Kidney epithelial cell (primary cell): ENCODE data around the gene DDX25. TPM values are rescaled to one million over a fixed set of nuclear protein-coding genes. Genes with fewer than 3 reads are reported as not detected.

Source experiments
- DNase-seq: peaks from one replicate; pipeline ENCODE4 v3.0.0-alpha.2; 2010; ENCODE audit warnings: low read depth
- H3K27me3 ChIP-seq: 2 replicates; pipeline ENCODE4 v1.6.0; 2011; ENCODE audit warnings: low read length; ENCODE audit not compliant: control insufficient read depth, insufficient read depth
- H3K36me3 ChIP-seq: 2 replicates; pipeline ENCODE4 v1.5.1; 2011; ENCODE audit warnings: low read length; ENCODE audit not compliant: control insufficient read depth, insufficient read depth
- H3K4me3 ChIP-seq: 2 replicates; pipeline ENCODE4 v1.5.1; 2011; ENCODE audit warnings: low read depth, mild to moderate bottlenecking, control low read depth, low read length
- total RNA-seq: library from RNA; depleted of rRNA; stranded (reverse); fragments of >200 nt; gene quantifications from 2 replicates; pipeline ENCODE4 v1.2.3, GENCODE V29; 2015
- TF ChIP-seq, protein P1 (sequence below): IDR thresholded peaks from 2 replicates; pipeline ENCODE4 v1.5.1; 2011; ENCODE audit warnings: mild to moderate bottlenecking, moderate library complexity, low read length, control low read depth, inconsistent platforms; ENCODE audit not compliant: insufficient read depth, poor library complexity, severe bottlenecking

The DDX25 gene
- total RNA-seq, 1 donor from 2014 or later: 1.5 TPM

DNA sequence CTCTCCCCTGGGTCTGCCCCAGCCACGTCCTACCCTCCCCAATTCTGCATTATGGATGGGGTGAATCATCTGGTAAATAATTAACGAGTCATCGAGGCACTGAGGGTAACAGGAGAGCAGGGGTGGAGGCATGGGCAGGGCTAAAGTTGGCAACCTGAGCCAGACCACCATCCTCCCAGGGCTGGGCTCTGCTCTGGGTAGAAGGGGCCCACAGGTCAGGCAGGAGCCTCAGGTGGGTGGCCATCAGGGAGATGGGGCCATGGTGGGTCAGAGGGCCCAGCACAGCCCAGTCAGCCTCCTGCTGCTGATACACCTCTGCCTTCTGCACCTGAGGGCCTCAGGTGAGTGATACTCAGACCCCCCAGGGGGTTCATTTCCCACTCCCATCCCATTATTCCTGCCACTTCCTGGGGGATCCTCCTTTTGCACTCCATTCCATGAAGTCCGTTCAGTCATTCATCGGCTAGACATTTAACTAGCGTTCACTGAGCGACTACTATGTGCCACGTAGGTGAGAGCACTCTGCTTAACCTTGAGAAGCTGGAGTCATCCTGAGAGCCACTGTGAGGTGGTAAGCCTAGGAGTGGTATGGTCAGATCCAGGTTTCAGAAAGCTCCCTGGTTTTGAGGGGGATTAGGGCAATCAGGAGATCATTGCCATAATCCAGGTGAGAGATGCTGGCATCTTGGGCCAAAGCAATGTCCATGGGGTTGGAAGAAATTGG, 41.7 kb downstream of the DDX25 start, which contains the start of gene VSIG10L2:
VSIG10L2 (plus strand) TSS at position 248 of the 724 bp plus-strand sequence; CDS start at position 260, 12 bp downstream.
- DNase-seq: no peak
- Histone ChIP-seq H3K27me3 (no peaks in the 10 kb centered on the region), H3K36me3 (no peaks in the 10 kb centered on the region), H3K4me3 (no peak within 1 kb of the TSS)
- TF ChIP-seq, protein P1, sequence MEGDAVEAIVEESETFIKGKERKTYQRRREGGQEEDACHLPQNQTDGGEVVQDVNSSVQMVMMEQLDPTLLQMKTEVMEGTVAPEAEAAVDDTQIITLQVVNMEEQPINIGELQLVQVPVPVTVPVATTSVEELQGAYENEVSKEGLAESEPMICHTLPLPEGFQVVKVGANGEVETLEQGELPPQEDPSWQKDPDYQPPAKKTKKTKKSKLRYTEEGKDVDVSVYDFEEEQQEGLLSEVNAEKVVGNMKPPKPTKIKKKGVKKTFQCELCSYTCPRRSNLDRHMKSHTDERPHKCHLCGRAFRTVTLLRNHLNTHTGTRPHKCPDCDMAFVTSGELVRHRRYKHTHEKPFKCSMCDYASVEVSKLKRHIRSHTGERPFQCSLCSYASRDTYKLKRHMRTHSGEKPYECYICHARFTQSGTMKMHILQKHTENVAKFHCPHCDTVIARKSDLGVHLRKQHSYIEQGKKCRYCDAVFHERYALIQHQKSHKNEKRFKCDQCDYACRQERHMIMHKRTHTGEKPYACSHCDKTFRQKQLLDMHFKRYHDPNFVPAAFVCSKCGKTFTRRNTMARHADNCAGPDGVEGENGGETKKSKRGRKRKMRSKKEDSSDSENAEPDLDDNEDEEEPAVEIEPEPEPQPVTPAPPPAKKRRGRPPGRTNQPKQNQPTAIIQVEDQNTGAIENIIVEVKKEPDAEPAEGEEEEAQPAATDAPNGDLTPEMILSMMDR: no peak

DNA sequence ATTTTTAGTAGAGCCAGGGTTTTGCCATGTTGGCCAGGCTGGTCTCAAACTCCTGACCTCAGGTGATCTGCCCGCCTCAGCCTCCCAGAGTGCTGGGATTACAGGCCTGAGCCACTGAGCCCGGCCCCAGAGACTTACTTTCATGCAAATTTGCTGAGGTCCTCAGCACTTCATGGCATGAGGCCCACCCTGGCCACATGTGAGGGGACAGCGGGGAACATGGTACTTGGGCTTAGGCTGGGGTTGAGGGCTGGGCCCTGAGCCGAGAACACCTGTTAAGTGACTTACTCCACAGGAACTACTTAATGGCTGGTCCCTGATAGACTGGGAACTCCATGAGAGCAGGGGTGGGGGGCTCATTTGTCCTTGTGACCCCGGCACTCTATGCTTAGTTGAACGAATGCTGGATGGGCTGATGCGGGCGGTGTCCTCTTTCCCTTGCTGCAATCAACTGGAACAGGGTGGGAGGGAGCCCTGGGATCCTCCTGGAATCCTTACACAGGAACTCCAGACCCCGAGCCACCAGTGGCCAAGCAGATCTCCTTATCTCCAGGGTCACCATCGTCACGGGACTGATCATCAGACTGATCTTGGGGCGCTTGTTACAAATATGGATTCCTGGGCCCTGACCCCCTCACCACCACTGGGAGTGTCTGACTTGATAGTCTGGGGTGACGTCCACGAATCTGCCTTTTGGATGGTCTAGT, 42.6 kb downstream of the DDX25 start:
- Histone ChIP-seq H3K27me3 (no peaks in the 10 kb centered on the region), H3K4me3 (no peak overlapping the region), H3K36me3 (no peaks in the 10 kb centered on the region)
- no peak for DNase-seq
- TF ChIP-seq, protein P1: no peak

DNA sequence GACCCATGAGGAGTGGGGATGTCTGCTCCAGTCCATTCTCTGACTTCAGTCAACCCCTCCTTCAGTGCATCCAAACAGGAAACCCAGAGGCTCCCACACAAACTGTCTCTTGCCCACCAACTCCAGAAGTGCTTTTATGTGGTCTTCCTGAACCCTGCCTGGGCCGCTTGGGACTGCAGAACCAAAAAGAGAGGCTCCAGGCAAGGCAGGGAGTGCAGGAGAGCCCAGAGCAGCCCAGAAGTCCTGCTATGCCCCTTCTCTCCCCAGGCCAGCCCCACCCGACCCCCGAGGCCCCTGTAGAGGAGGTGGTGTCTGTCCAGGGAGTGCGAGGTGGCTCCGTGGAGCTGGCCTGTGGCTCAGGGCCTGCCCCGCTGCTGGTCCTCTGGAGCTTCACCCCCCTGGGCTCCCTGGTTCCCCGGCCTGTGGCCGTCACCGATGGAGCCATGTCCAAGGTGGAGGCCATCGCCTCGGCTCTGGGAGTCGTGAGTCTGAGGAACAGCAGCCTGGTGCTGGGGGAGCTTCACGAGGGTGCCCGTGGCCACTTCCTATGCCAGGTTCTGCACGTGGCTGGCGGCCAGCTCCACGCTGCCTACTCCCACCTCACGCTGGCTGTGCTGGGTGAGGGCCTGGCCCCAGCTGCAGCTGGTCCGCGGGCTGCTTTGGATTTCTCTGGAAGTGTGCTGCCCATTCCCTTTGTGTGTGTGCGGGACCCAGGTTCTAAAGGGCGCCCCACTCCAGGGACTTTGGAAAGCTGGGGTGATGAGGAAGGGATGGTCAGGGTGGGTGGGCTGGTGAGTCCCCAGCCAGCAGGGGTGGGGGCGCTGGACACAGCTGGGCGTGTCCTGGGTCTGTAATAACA, 43.3 kb downstream of the DDX25 start:
- TF ChIP-seq, protein P1: no peak
- Histone ChIP-seq H3K27me3 (no peaks in the 10 kb centered on the region), H3K36me3 (no peaks in the 10 kb centered on the region), H3K4me3 (no peak overlapping the region)
- no peak for DNase-seq

DNA sequence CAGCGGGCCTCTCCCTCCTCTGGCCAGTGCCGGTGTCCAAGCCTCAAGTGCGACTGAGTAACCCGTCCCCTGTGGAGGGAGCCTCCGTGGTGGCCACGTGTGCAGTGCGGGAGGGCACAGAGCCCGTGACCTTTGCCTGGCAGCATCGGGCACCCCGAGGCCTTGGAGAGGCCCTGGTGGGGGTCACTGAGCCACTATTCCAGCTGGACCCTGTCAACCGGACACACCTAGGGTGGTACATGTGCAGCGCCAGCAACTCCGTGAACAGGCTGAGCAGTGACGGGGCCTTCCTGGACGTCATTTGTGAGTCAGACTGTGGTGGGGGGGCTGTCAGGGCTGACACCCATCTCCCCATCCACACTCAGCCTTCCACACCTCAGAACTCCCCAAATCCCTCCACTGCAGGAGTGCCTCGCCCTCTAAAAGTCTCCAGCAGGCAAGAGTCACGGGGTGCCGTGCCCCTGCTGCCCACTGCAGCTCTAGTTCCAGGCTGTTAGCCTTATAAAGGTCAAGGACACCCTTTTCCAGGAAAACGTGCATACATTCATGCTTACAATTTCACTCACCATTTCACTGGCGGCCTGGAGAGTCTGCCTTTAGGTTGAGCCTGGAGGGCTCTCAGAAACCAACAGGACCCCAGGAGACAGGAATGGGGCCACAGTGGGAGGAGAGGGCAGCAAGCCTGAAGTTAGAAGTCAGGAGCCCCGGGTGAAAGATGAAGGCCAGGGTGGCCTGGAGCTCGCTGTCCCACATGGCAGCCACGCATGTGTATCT, 44.2 kb downstream of the DDX25 start:
- Histone ChIP-seq H3K4me3 (no peak overlapping the region), H3K27me3 (no peaks in the 10 kb centered on the region), H3K36me3 (no peaks in the 10 kb centered on the region)
- no peak for DNase-seq
- TF ChIP-seq, protein P1: no peak

DNA sequence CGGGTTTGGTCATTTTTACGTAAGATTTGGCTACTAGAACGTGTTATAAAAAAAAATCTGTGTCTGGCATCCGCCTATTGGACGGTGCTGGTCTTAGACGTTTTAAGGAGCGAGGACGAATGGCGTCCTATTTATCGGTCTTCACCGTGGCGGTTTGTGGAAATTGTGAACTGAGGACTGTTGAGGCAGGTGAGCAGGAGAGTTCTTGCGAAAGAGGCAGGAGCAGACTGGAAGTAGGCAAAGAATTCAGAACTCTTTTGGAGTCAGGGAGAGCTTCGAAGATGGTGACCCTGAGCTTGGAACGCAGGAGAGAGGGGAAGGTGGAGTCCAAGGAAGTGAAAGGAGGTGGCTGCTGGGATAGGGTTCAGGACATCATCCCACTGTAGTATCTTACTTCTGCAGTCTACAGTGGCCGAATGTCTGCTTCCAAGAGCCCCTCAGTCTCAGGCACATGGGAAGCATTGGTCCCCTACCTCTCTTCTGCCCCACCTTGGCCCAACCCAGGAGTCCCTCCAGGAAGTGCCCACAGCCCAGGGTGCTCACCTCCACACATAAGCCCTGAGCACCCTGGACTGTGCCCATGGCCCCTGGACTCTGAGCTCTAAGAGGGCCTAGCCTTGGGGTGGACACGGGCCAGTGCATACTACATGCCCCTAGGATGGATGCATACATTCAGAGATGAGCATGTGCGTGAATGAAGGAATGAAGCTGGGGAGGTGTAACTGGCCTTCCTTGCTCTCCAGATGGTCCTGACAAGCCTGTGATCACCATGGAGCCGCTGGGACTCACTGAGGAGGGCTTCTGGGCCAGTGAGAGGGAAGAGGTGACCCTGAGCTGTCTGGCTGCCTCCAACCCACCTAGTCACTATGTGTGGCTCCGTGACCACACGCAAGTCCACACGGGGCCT, 45.2 kb downstream of the DDX25 start:
- TF ChIP-seq, protein P1: no peak
- DNase-seq: no peak
- Histone ChIP-seq H3K4me3 (no peak overlapping the region), H3K27me3 (no peaks in the 10 kb centered on the region), H3K36me3 (no peaks in the 10 kb centered on the region)
